GM12873 (cell line): ENCODE measurements around the gene CCDC57.

Experiments used
- CTCF ChIP-seq: IDR thresholded peaks from 2 replicates; pipeline ENCODE4 v1.5.1; 2012; ENCODE audit warnings: low read depth, mild to moderate bottlenecking, moderate library complexity, low read length, control low read depth; ENCODE audit not compliant: insufficient read depth; ENCODE audit errors: missing control alignments

CCDC57 gene

GRCh38 chr17:82217530-82218204 lies 5.0 kb upstream of the CCDC57 start:
- no peak for TF ChIP-seq CTCF

GRCh38 chr17:82217120-82217529 lies 4.5 kb upstream of the CCDC57 start:
- TF ChIP-seq CTCF, result no peak

- no peak for TF ChIP-seq CTCF
Observed at GRCh38 chr17:82216301-82217119, 3.9 kb upstream of the CCDC57 start.

- TF ChIP-seq CTCF, result no peak
Observed at GRCh38 chr17:82215972-82216300, 3.3 kb upstream of the CCDC57 start.

GRCh38 chr17:82215095-82215971 lies 2.7 kb upstream of the CCDC57 start:
- TF ChIP-seq CTCF, result no peak

- no peak for TF ChIP-seq CTCF
Observed at GRCh38 chr17:82214012-82214628, 1.5 kb upstream of the CCDC57 start.
